Progenitor cell of endocrine pancreas (in vitro differentiated cells): ENCODE data around the gene PSMB5. TPM values are rescaled to one million over a fixed set of nuclear protein-coding genes. Genes with fewer than 3 reads are reported as not detected.

Experiments
- DNase-seq: peaks from one replicate; pipeline ENCODE4 v3.0.0; 2021; ENCODE audit warnings: low spot score; ENCODE audit not compliant: unreplicated experiment
- H3K27ac Mint-ChIP-seq: 2 replicates; pipeline ENCODE4 v1.8.0; 2021; ENCODE audit warnings: mild to moderate bottlenecking, moderate library complexity, mixed read lengths
- H3K27me3 Mint-ChIP-seq: 2 replicates; pipeline ENCODE4 v1.8.0; 2021; ENCODE audit warnings: mixed read lengths
- H3K36me3 Mint-ChIP-seq: 2 replicates; pipeline ENCODE4 v1.8.0; 2022; ENCODE audit warnings: mixed read lengths; ENCODE audit not compliant: insufficient read depth
- H3K4me1 Mint-ChIP-seq: 2 replicates; pipeline ENCODE4 v1.8.0; 2021; ENCODE audit warnings: low read depth, mixed read lengths
- H3K4me3 Mint-ChIP-seq: 2 replicates; pipeline ENCODE4 v1.8.0; 2021; ENCODE audit warnings: low read depth, mild to moderate bottlenecking, moderate library complexity, mixed read lengths
- H3K9me3 Mint-ChIP-seq: 2 replicates; pipeline ENCODE4 v1.8.0; 2021; ENCODE audit warnings: low read depth, mixed read lengths
- CTCF ChIP-seq: fragments of 200-600 bp; sonication (generic); IDR thresholded peaks from one replicate; pipeline ENCODE4 v1.5.0; 2021; ENCODE audit warnings: antibody characterized with exemption, mild to moderate bottlenecking; ENCODE audit not compliant: unreplicated experiment
- total RNA-seq: library from RNA; stranded (reverse); gene quantifications from 2 replicates; pipeline ENCODE4 v1.2.1, GENCODE V29; 2021

Gene PSMB5
- total RNA-seq, 1 donor from 2014 or later: 156 TPM

- Mint-ChIP-seq H3K36me3 (no peaks in the 10 kb centered on the region), H3K9me3 (no peaks in the 10 kb centered on the region), H3K27me3 (no peaks in the 10 kb centered on the region), H3K27ac (peak overlapping the region; percentile 27), H3K4me3 (no peak overlapping the region), H3K4me1 (peaks cover 9% of the 10 kb centered on the region)
- DNase-seq: no peak
- no peak for TF ChIP-seq CTCF
Measured at GRCh38 chr14:22995889-22996625, 38.6 kb downstream of the PSMB5 start.

- TF ChIP-seq CTCF: peak; percentile 66
- Mint-ChIP-seq H3K4me1 (peaks cover 9% of the 10 kb centered on the region), H3K27ac (peak overlapping the region; percentile 92), H3K36me3 (no peaks in the 10 kb centered on the region), H3K9me3 (no peaks in the 10 kb centered on the region), H3K4me3 (peak overlapping the region; percentile 7), H3K27me3 (no peaks in the 10 kb centered on the region)
- DNase-seq: no peak
Measured at GRCh38 chr14:22994762-22995275, 39.9 kb downstream of the PSMB5 start.

- Mint-ChIP-seq H3K27me3 (no peaks in the 10 kb centered on the region), H3K4me1 (peaks cover 3% of the 10 kb centered on the region), H3K4me3 (no peak overlapping the region), H3K9me3 (no peaks in the 10 kb centered on the region), H3K36me3 (no peaks in the 10 kb centered on the region), H3K27ac (no peak overlapping the region)
- no peak for DNase-seq
- no peak for TF ChIP-seq CTCF
Measured at GRCh38 chr14:22993517-22993916, 41.2 kb downstream of the PSMB5 start.

GRCh38 chr14:22991852-22992251 lies 42.8 kb downstream of the PSMB5 start:
- no peaks in the 10 kb centered on the region for H3K27me3 Mint-ChIP-seq
- DNase-seq: no peak
- H3K4me1 Mint-ChIP-seq: peaks cover 1% of the 10 kb centered on the region
- no peak overlapping the region for H3K27ac Mint-ChIP-seq
- H3K4me3 Mint-ChIP-seq: no peak overlapping the region
- H3K9me3 Mint-ChIP-seq: no peaks in the 10 kb centered on the region
- no peak for TF ChIP-seq CTCF
- H3K36me3 Mint-ChIP-seq: no peaks in the 10 kb centered on the region

GRCh38 chr14:22987291-22987690 lies 47.4 kb downstream of the PSMB5 start:
- no peak for TF ChIP-seq CTCF
- H3K36me3 Mint-ChIP-seq: peaks cover 1% of the 10 kb centered on the region
- H3K4me1 Mint-ChIP-seq: peaks cover 7% of the 10 kb centered on the region
- H3K27me3 Mint-ChIP-seq: no peaks in the 10 kb centered on the region
- H3K9me3 Mint-ChIP-seq: no peaks in the 10 kb centered on the region
- H3K4me3 Mint-ChIP-seq: no peak overlapping the region
- H3K27ac Mint-ChIP-seq: no peak overlapping the region
- no peak for DNase-seq
